Panc1 (cell line): ENCODE results near the gene MMRN2. TPM values are rescaled to one million over a fixed set of nuclear protein-coding genes. Genes with fewer than 3 reads are reported as not detected.
A peak's percentile ranks its signal among the peaks of the same experiment; 100 is the strongest.

ENCODE experiments used
- ATAC-seq: fragments of 200-7000 bp; cut with Tn5 transposase; 2 replicates; pipeline ENCODE4 v1.9.1; 2020; ENCODE audit warnings: mild to moderate bottlenecking, moderate library complexity
- BruUV-seq: library from RNA; stranded (reverse); fragments of 400-500 nt; replicated peaks from 2 replicates; lab custom pipeline; 2021; lab: Mats Ljungman, UMichigan
- CTCF ChIA-PET: fragments of 300-600 bp; sonication (Branson Sonifier 250); formaldehyde crosslinking; loops from one replicate; lab custom pipeline; 2022; ENCODE audit warnings: antibody characterized with exemption; lab: Charles Lee
- POLR2A ChIA-PET: fragments of 300-600 bp; sonication (Branson Sonifier 250); formaldehyde crosslinking; loops from one replicate; lab custom pipeline; 2022; ENCODE audit warnings: antibody characterized with exemption; lab: Charles Lee
- DNase-seq: peaks from one replicate; pipeline ENCODE4 v3.0.0-alpha.2; 2010; ENCODE audit warnings: low read depth, low spot score
- H3K27ac ChIP-seq: 2 replicates; pipeline ENCODE4 v1.5.1; 2011; ENCODE audit warnings: mild to moderate bottlenecking, low read length, inconsistent platforms
- H3K27me3 ChIP-seq: fragments of 200-500 bp; sonication (Bioruptor generic); 2 replicates; pipeline ENCODE4 v1.6.0; 2014; ENCODE audit warnings: low read length, inconsistent platforms; ENCODE audit not compliant: control insufficient read depth, insufficient read depth
- H3K36me3 ChIP-seq: fragments of 200-500 bp; sonication (Bioruptor generic); 2 replicates; pipeline ENCODE4 v1.5.1; 2014; ENCODE audit warnings: inconsistent platforms, mild to moderate bottlenecking, low read length, moderate library complexity; ENCODE audit not compliant: control insufficient read depth, insufficient read depth
- H3K4me1 ChIP-seq: 2 replicates; pipeline ENCODE4 v1.5.1; 2011; ENCODE audit warnings: inconsistent platforms, mild to moderate bottlenecking, low read length, moderate library complexity; ENCODE audit not compliant: control insufficient read depth, insufficient read depth
- H3K4me3 ChIP-seq, 2 experiments: 2 replicates each; pipeline ENCODE4 v1.5.1; 2011 to 2012; ENCODE audit warnings: low read depth in 2 of 2, low read length in 2 of 2, mild to moderate bottlenecking in 2 of 2, inconsistent platforms in 1 of 2, moderate library complexity in 1 of 2
- H3K9me3 ChIP-seq: fragments of 200-500 bp; sonication (Bioruptor generic); 2 replicates; pipeline ENCODE4 v1.5.1; 2014; ENCODE audit warnings: low read depth, mild to moderate bottlenecking, inconsistent platforms, low read length, moderate library complexity; ENCODE audit not compliant: control insufficient read depth, insufficient read depth
- CTCF ChIP-seq: fragments of 450-650 bp; IDR thresholded peaks from 2 replicates; pipeline ENCODE4 v1.5.1; 2017; ENCODE audit warnings: mild to moderate bottlenecking
- POLR2AphosphoS5 ChIP-seq: IDR thresholded peaks from 2 replicates; pipeline ENCODE4 v1.6.1; 2012; ENCODE audit warnings: mild to moderate bottlenecking, low read depth, low read length, moderate library complexity
- REST ChIP-seq, 2 experiments: IDR thresholded peaks; 2 replicates each; pipeline ENCODE4 v1.6.1; 2011 to 2012; ENCODE audit warnings: low read depth in 2 of 2, control low read depth in 1 of 2, low read length in 1 of 2, mild to moderate bottlenecking in 1 of 2, moderate library complexity in 1 of 2; ENCODE audit not compliant: insufficient read depth in 1 of 2
- SIN3A ChIP-seq: IDR thresholded peaks from 2 replicates; pipeline ENCODE4 v1.6.1; 2012; ENCODE audit warnings: low read depth, mild to moderate bottlenecking, low read length, moderate library complexity, borderline replicate concordance; ENCODE audit not compliant: insufficient read depth
- TCF7L2 ChIP-seq: IDR thresholded peaks from 2 replicates; pipeline ENCODE4 v1.6.1; 2011; ENCODE audit warnings: mild to moderate bottlenecking, low read depth, low read length, inconsistent platforms
- in situ Hi-C: cut with HindIII; loops from 2 replicates; pipeline ENCODE4 v1.10.0; 2016; ENCODE audit warnings: low sequenced_read_pairs, low pct_unique_long_range_greater_than_20kb
- intact Hi-C: fragments of 100-400 bp; cut with micrococcal nuclease; formaldehyde crosslinking; loops from one replicate; pipeline ENCODE4 v1.10.0; 2022; ENCODE audit not compliant: unreplicated experiment
- total RNA-seq: library from RNA; stranded (reverse); gene quantifications from one replicate; pipeline ENCODE4 v1.2.1, GENCODE V29; 2021; ENCODE audit not compliant: unreplicated experiment

MMRN2 gene
- total RNA-seq, 1 experiment from 2014 or later: 1.0 TPM

- H3K27ac ChIP-seq: no peak overlapping the region
- no peak for TF ChIP-seq POLR2AphosphoS5
- no peak for TF ChIP-seq TCF7L2
- no peak for TF ChIP-seq SIN3A
- TF ChIP-seq REST (IDR thresholded peaks at IDR 0.05; ENCODE audit: insufficient read depth in 1 of 2, low read depth in 2 of 2, low read length in 1 of 2): no peak
- TF ChIP-seq CTCF: no peak
- DNase-seq (no peak), ATAC-seq (no peak)
- no peaks in the 10 kb centered on the region for H3K9me3 ChIP-seq
- no peaks in the 10 kb centered on the region; the same call in 1 of the 2 replicates for H3K36me3 ChIP-seq
- CTCF ChIA-PET: interaction anchor here (0.8 to 2.0 kb wide), 3 partner anchors 13 to 123 kb away, joined by 3 to 13 read pairs (median 3); no protein-coding TSS in a partner anchor
- POLR2A ChIA-PET: interaction anchor here (0.6 kb wide), 2 partner anchors 12 to 229 kb away, joined by 3 to 5 read pairs; no protein-coding TSS in a partner anchor
- BruUV-seq: no TSS peak
- peaks cover 48% of the 10 kb centered on the region for H3K4me1 ChIP-seq
- H3K27me3 ChIP-seq: no peaks in the 10 kb centered on the region
- in situ Hi-C loops (no loop called here), intact Hi-C loops (loop anchor here (5.0 kb wide), 1 partner anchor 123 kb away; the partner anchor contains the start of gene GLUD1)
- peak overlapping the region in 1 of 2 experiments; percentile 77; a peak in 2 of 4 replicates for H3K4me3 ChIP-seq
Observed at GRCh38 chr10:86969421-86970041, 12.1 kb upstream of the MMRN2 start.

- H3K27me3 ChIP-seq: no peaks in the 10 kb centered on the region
- TF ChIP-seq TCF7L2 (no peak), SIN3A (no peak), CTCF (no peak), POLR2AphosphoS5 (no peak), REST (IDR thresholded peaks at IDR 0.05; ENCODE audit: insufficient read depth in 1 of 2, low read depth in 2 of 2, low read length in 1 of 2) (no peak)
- in situ Hi-C loops (no loop called here), intact Hi-C loops (no loop called here)
- peak overlapping the region; percentile 28 to 77 for H3K4me3 ChIP-seq
- no peak for ATAC-seq
- peaks cover 48% of the 10 kb centered on the region for H3K4me1 ChIP-seq
- BruUV-seq: no TSS peak
- ChIA-PET CTCF (interaction anchor here (0.6 to 2.0 kb wide), 2 partner anchors 28 to 566 kb away, joined by 4 to 13 read pairs; no protein-coding TSS in a partner anchor), POLR2A (interaction anchor here (0.6 kb wide), 2 partner anchors 13 to 229 kb away, joined by 3 to 5 read pairs; no protein-coding TSS in a partner anchor)
- H3K36me3 ChIP-seq: no peaks in the 10 kb centered on the region; the same call in 1 of the 2 replicates
- H3K9me3 ChIP-seq: no peaks in the 10 kb centered on the region
- no peak overlapping the region for H3K27ac ChIP-seq
- DNase-seq: no peak
Observed at GRCh38 chr10:86968994-86969355, 11.6 kb upstream of the MMRN2 start.
